ENCODE measurements around the gene LMAN1L.

LMAN1L gene

DNA sequence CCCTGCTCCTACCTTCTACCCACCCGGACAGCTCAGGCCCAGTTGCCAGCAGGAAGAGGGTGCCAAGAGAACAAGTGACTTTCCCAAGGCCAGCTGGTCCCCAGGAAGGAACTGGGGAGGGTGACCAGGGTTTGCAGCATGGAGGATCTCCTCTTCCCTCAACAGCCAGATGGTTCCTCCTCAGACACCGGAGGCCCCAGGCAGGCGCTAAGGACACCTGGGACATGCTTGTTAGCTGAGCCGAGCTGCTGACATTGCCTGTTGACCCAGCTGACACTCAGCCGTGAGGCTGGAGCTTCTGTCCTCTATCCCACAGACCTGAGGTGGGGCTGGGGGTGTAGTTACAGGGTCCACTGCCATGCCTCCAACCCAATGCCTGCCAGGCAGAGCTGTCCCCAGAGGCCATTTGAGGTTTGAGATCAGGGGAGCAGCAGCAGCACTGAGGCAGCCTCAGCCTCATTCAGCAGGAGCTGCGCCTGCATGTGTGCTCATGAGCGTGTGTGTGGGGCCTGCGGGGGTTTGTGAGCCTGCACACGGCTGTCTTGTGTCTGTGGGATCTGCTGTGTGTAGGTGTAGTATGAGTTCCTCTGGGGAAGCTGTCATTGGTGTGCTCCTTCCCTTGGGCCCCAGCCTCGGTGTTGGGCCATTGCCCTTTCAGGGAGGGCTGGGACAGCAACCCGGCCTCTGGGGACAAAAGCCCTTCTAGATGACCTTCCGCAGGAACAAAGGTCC, 20.9 kb downstream of the LMAN1L start:
- in situ Hi-C loops (cut with MboI; ENCODE audit: low sequenced_read_pairs), result no loop called here

- in situ Hi-C loops (cut with MboI; ENCODE audit: low sequenced_read_pairs), result no loop called here
Observed at GRCh38 chr15:74835312-74835823, 22.7 kb downstream of the LMAN1L start.

DNA sequence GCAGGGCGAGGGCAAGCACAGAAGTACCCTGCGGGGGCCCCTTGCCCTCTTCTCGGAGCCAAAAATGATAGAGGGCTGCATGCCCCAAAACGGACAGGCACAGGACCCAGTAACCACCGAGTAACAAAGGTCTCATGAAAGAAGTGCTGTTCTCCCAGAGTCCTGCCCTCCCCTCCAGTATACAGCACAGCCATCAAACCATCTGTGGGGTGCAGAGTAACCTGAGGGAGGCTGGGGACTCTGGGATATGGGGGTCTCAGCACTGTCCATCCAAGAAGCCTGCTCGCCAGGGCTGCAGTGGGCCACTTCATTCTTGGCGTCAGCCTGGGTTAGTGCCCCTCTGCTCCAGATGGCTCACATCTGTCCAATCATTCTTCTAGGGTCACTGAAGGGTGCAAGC, 24.2 kb downstream of the LMAN1L start:
- in situ Hi-C loops (cut with MboI; ENCODE audit: low sequenced_read_pairs), result no loop called here

- in situ Hi-C loops (cut with MboI; ENCODE audit: low sequenced_read_pairs), result no loop called here
Observed at GRCh38 chr15:74837482-74838136, 25.0 kb downstream of the LMAN1L start.

DNA sequence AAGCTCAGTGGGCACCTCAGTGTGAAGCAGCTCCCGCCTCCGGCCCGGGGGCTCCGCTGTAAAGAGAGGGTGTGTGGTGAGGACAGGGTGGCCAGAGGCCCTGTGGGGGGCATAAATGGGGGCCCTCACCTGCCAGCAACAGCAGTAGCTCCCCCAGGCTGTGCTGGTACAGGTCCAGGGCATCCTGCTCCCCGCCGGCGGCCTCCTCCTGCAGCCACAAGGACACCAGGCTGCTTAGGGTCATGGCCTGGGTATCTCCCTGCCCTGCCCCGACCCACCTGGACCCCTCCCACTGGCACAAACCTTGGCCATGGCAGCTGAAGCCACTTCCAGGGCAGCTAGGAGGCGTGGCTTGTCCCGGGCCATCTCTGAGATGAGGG, 25.5 kb downstream of the LMAN1L start:
- in situ Hi-C loops (cut with MboI; ENCODE audit: low sequenced_read_pairs), result no loop called here

DNA sequence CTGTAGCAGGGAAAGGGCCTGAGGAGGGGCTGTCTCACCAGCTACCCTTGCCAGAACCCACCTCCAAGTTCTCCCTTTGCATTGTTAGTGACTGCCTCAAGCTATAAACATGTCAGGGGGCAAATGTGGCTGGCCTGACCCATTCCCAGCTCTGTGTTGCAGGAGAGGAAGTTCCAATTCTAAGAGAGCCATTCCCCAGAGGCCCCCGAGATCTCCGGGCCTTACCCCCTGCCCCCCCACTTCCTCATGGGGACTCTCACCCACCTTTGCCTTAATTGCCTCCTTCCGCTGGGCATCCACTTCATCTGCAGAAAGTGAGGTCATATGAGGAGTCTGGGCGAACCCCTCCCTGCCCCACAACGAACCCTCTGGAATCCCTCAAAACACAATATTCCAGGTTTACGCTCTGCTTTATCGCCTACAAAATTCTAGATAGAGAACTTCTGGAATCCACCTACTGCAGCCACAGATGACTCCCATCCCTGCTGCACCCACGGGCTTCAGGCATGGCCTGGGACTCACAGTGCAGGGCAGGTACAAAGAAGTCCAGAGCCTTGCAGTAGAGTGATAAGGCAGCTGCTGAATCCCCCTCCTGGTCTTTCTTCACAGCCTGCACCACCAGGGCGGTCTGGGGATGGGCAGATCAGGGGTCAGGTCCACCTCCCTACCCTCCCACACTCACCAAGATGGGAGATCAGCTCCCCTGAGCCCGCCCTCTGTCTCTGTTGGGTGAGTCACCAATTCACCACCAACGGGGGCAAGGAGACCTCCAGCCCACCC, 26.3 kb downstream of the LMAN1L start:
- in situ Hi-C loops (cut with MboI; ENCODE audit: low sequenced_read_pairs), result no loop called here

- in situ Hi-C loops (cut with MboI; ENCODE audit: low sequenced_read_pairs), result no loop called here
Observed at GRCh38 chr15:74839526-74840395, 27.1 kb downstream of the LMAN1L start.

DNA sequence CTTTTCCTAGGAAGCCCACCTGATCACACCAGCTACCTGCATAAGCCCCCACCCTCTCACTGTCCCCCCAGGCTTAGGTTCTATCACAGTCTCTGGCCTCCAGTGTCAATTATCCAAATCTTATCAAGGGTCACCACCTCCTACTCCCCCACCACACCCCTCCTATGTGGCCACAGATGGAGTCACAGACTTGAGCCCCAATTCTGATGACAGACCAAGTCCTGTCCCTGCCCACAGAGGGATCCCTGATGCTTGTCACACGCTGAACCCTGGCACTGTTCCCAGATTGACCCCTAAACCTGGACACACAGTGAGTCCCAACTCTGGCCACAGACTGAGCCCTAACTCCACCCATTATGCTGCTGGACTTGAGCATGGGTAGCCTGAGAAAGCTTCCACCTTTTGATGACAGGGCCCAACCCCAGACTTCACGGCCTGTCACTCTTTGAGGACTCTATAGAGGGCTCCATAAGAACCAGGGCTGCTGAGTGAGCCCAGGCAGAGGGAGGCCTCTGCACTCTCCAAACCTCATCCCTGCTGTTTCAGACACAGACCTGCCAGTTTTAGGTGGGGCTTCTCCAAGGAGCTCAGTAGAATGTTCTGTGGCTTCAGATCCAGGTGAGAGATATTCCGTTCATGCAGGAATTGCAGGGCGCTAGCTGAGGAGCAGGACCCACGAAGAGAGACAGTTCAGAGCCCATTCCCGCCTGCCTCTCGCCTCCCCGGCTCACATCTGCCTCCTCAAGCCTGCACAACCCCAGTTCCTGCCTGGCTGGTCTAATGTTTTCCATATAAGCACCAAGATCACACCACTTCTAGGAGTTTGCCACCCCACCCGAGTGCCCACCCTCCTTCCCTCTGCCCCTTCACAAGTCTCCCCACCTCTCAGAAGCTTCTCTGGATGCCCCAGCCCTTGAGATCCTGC, 28.5 kb downstream of the LMAN1L start:
- in situ Hi-C loops (cut with MboI; ENCODE audit: low sequenced_read_pairs), result no loop called here

GRCh38 chr15:74841891-74842373, 29.3 kb downstream of the LMAN1L start:
- in situ Hi-C loops (cut with MboI; ENCODE audit: low sequenced_read_pairs), result no loop called here

DNA sequence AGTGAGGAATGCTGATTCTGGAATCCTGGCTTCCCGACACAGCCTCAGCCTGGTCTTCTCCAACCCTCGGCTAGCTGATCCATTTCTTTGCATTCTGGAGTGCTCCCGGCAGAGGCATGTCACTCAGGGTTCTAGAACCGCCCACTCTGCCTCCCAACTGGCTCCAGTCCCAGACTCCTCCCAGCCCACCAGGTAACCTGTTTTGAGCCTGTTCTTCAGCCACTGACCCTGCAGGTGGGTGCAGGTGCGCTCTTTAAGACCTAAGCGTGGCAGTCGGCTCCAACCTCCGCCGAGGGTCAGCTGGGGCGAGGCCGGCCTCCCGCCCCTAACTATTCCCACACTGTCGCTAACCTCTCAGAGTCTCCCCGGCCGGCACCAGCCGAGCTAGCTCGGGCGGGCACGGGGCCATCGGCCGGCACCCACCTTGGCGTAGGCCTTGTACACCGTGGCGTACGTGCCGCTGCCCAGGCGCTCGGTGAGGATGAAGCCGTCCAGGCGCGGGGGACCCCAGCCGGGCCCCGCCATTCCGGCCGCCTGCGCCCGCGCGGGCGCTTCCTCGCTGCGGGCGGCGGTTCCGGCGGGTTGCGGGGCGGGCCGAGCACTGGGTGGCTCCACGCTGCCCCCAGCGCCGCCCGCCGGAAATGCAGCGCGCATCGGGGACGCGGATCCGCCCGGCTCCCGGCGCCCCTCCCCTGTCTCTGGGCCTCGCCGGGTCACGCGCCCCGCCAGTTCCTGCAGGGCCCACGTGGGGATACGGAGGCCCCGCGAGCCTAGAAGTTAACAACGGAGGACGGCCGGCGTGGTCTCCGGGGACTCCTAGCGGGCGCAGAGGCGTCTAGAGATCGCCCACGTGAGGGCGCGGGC, 30.2 kb downstream of the LMAN1L start, which contains the start of gene ULK3:
ULK3 (minus strand) TSS at position 576 of the 864 bp plus-strand sequence; CDS start at position 525, 51 bp downstream.
- in situ Hi-C loops (cut with MboI; ENCODE audit: low sequenced_read_pairs), result no loop called here

DNA sequence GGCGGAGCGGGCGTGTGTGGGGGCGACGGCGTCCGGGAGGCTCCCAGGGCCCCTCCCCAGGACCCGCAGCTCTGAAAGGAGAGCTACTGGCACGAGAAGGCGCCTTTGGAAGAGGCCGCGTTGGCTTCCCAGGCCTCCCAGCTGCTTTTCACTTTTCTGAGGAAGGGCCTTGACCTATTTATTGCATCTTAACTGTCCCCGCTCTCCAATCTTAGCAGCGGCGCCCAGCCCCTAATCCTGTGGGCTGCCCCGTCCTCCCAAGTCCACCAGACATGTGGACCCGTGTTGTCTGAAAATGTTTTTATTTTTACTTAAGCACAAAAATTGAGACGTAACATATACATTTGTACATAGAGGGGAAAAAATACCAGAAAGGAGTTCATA, 30.8 kb downstream of the LMAN1L start:
- in situ Hi-C loops (cut with MboI; ENCODE audit: low sequenced_read_pairs), result no loop called here

GRCh38 chr15:74843891-74844299, 31.3 kb downstream of the LMAN1L start:
- in situ Hi-C loops (cut with MboI; ENCODE audit: low sequenced_read_pairs), result no loop called here

DNA sequence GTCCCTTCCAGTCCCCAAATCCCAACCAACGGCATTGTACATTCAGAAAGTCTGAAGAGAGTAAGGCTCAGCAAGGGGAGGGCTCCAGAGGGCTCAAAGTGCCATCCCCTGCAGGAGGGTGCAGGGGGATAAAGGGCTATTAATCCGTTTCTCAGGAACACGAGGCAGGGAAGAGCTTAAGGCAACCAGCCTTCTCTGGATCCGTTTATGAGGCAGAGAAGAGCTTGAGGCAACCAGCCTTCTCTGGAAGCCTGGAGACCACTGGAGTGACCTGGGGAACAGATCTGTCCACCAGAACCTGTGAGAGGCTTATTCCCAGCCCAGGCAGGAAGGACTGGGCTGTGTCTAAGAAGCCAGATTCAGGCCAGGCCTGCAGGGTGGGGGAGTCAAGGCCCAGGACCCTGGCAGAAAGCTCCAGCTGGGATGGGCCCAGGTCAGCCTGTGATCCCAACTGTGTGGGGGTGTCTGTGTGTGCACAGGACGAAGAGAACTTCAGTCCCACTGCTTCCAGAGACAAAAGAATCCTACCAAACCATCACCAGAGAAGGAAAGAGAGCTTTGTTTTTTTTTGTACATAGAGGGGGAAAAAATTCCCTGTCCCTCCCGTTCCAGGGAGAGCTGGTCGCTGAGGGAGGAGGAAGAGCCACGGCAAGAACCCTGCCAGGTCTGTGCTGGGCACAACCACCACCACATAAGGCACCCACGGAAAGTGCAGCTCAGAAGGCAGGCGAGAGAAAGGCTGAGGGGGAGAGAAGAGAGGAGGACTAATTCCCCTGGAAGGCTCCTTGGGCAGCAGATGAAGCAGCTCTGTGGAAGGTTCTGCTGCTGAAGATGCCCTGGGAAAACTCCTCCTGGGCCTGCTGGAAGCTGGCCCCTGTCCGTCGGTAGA, 31.9 kb downstream of the LMAN1L start:
- in situ Hi-C loops (cut with MboI; ENCODE audit: low sequenced_read_pairs), result no loop called here

GRCh38 chr15:74845208-74845568, 32.6 kb downstream of the LMAN1L start:
- in situ Hi-C loops (cut with MboI; ENCODE audit: low sequenced_read_pairs), result no loop called here

- in situ Hi-C loops (cut with MboI; ENCODE audit: low sequenced_read_pairs), result no loop called here
Observed at GRCh38 chr15:74845581-74845980, 32.9 kb downstream of the LMAN1L start.

- in situ Hi-C loops (cut with MboI; ENCODE audit: low sequenced_read_pairs), result no loop called here
Observed at GRCh38 chr15:74847432-74847831, 34.8 kb downstream of the LMAN1L start.

- in situ Hi-C loops (cut with MboI; ENCODE audit: low sequenced_read_pairs), result no loop called here
Observed at GRCh38 chr15:74850393-74850792, 37.8 kb downstream of the LMAN1L start.

GRCh38 chr15:74851960-74852359, 39.3 kb downstream of the LMAN1L start:
- in situ Hi-C loops (cut with MboI; ENCODE audit: low sequenced_read_pairs), result no loop called here
